ENCODE measurements around the gene MIB2. TPM values are rescaled to one million over a fixed set of nuclear protein-coding genes. Genes with fewer than 3 reads are reported as not detected.
A peak's percentile ranks its signal among the peaks of the same experiment; 100 is the strongest.

MIB2 gene
- total RNA-seq, 1 experiment from 2014 or later: 12.0 TPM

- peak; percentile 67 for DNase-seq (ENCODE audit: low read depth)
Measured at GRCh38 chr1:1614204-1614953, 921 bp upstream of the MIB2 start.

DNA sequence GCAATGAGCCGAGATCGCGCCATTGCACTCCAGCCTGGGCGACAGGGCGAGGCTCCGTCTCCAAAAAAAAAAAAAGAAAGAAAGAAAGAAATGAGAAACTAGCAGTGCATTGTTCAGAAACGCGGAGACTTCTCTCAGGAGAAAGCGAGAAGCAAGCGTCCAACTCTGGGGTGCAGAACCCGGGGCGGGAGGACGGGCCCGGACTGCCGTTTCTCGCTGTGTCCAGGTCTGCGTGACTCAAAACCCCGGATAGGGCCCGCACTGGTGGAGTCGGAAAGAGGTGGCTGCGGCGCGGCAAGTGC lies 395 bp upstream of the MIB2 start:
- no peak for DNase-seq (ENCODE audit: low read depth)

- DNase-seq (ENCODE audit: low read depth): peak; percentile 42
Measured at GRCh38 chr1:1616045-1616790, 918 bp downstream of the MIB2 start.

DNA sequence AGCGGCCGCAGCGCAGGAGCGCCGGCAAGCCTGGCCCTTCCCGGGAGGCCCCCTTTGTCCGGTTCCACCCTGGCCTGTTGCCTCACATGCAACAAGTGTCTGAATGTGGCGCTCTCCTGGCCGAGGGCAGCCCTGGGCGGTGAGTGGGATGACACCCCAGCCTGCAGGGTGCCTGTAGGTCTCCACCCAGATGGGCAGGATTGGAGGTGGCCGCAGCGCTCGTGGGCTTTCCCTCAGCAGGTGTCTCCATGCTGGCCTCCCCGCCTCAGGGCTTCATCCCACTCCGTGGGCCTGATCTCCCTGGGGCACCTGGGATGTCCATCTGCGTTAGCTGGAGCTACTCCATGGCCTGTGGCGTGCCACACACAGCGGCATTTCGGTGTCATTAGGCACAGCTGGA lies 1.5 kb downstream of the MIB2 start:
- no peak for DNase-seq (ENCODE audit: low read depth)

GRCh38 chr1:1617516-1617915 lies 2.2 kb downstream of the MIB2 start:
- no peak for DNase-seq (ENCODE audit: low read depth)

DNA sequence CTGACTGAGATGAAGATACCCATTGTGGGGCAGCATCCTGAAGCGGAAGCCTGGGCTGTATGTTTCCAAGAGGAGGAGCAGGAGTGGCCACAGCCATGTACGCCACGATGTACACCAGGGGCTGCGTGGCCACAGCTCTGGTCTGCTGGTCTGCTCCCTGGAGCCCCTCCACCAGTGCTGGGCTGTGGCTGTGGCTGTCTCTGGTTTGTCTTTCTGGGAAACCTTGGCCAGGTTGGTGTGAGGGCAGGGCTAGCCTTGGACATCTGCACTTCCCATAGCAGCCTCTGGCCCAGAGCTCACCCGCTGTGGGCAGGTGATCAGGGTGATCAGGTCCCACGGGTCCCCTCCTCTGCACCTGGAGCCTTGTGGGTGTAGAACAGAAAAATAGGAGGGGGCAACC lies 2.6 kb downstream of the MIB2 start:
- DNase-seq (ENCODE audit: low read depth): no peak

DNA sequence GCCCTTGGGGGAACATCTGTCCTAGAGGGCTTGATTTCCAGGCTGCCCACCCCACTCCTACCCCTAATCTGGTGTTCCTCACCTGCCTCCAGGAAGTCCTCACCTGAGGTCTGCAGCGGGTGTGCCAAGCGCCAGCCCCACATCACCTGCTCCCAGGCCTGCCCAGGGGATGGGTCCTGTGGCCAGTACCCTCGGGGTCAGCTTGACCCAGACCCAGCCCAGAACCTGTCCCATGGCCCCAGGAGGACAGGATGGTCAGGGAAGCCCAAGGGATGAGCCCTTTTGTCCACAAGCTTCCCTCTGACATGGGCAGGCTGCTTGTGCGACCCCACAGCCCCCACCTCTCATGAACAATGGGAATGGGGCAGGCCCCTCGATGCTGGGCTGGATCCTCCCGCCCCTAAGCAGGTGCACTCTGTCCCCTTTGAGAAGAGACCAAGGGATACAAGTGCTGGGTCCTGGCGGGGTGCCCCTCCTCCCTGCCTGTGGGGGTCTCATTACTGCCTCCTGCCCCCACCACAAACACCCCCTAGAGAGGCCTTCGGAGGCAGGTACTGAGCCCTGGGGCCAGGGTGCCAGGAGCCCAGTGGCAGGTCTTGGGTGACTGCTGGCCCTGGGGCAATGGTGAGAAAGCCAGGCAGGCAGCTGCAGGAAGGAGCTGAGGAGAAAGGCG lies 3.2 kb downstream of the MIB2 start:
- no peak for DNase-seq (ENCODE audit: low read depth)

- DNase-seq (ENCODE audit: low read depth): no peak
Measured at GRCh38 chr1:1619917-1620361, 4.6 kb downstream of the MIB2 start.

- no peak for DNase-seq (ENCODE audit: low read depth)
Measured at GRCh38 chr1:1620433-1621139, 5.3 kb downstream of the MIB2 start.

DNA sequence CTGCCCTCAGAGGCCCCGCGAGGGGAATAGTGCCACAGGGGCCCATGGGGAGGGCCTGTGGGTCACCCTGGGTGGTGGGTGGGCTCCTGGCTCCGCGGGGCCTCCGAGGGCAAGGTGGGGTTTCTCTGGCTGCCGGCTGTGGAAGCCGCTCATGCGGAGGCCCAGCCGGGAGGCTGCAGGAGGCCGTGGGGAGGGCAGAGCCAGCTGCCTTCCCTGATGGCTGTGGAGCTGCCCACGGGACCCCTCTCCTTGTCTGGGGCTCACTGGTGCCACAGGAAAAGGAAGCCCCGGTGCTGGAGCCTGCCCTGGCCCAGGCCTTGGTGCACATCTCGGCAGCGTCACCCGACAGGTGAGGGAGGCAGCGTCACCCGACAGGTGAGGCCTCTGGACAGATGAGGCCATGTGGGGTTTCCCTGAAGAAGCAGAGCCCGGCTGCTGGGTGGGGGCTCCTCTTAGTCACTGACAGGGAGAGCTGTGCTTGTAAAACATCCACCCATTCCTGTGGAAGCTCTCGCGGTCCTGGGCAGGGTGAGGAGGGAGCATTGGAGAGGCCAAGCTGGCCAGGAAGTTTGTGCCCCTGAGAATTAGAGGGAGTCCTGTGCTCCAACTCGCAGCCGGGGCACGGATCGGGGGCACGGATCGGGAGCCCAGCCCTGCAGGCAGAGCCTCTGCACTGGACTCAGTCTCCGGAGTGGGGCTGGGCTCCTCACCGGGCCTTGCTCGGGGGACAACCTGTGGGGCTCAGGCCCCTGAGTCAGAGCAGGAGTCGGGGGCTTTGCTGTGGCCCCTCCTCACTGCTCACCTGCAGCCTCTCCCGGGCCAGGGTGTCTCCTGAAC lies 6.1 kb downstream of the MIB2 start:
- DNase-seq (ENCODE audit: low read depth): no peak

GRCh38 chr1:1622010-1622787 lies 6.9 kb downstream of the MIB2 start:
- no peak for DNase-seq (ENCODE audit: low read depth)

DNA sequence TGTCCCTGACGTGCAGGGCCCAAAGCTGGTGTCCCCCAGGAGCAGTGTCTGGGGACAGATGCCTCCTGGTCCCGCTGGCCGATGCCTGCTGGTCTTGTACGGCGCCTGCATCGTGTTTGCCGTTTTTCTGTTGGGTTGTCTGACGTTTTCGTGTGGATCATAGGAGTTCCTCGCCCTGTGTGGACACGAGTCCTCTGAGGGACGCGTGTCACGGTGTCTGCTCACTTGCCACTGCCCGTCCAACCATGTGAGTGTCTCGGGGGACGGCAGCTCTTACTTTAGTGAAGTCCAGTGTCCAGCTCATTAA lies 7.4 kb downstream of the MIB2 start:
- DNase-seq (ENCODE audit: low read depth): no peak

GRCh38 chr1:1623181-1623630 lies 7.9 kb downstream of the MIB2 start:
- DNase-seq (ENCODE audit: low read depth): no peak

GRCh38 chr1:1623631-1624442 lies 8.5 kb downstream of the MIB2 start:
- DNase-seq (ENCODE audit: low read depth): no peak

GRCh38 chr1:1624443-1625403 lies 9.4 kb downstream of the MIB2 start:
- no peak for DNase-seq (ENCODE audit: low read depth)

DNA sequence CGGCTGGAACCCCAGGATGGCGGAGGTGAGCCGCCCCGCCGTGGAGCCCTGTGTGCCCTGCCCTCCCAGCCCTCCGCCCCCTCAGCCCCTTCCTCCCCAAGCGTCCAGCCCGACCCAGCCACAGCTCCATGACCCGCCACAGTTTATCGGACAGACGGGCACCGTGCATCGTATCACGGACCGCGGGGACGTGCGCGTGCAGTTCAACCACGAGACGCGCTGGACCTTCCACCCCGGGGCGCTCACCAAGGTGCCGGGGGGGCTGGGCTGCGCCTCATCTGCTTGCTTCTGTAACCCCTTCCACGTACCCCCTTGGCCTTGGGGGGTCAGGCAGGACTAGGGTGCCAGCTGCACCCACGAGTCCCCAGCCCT lies 10.1 kb downstream of the MIB2 start:
- DNase-seq (ENCODE audit: low read depth): no peak

- DNase-seq (ENCODE audit: low read depth): no peak
Measured at GRCh38 chr1:1625824-1626206, 10.5 kb downstream of the MIB2 start.

DNA sequence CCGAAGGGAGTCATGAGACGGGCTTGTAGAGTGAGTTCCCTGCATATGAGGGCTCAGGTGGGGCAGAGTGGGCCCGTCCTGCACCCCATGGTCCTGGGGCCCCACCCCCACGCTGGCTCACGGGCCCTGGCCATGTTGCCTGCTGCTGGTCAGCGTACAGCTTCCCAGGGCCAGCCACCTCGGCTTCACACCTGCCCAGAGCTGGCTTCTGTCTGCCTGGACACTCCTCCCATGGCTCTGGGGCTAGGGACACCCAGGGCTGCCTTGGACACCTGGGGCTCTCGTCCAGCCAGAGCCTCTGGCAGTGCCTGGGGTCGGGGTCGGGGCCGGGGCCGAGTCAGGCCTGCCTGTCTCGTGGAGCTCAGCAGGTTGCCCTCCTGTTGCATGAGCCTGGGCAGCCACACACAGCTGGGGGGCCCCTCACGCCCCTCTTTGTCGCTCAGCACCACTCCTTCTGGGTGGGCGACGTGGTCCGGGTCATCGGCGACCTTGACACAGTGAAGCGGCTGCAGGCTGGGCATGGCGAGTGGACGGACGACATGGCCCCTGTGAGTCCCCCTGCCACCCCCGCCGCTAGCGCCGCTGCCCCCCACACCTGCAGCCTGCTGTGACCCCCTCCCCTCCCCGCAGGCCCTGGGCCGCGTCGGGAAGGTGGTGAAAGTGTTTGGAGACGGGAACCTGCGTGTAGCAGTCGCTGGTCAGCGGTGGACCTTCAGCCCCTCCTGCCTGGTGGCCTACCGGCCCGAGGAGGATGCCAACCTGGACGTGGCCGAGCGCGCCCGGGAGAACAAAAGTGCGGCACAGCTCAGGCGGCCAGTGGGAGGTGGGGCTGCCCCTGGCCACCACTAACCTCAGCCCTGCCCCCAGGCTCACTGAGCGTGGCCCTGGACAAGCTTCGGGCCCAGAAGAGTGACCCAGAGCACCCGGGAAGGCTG lies 11.2 kb downstream of the MIB2 start:
- DNase-seq (ENCODE audit: low read depth): no peak
